Mucosa of descending colon (tissue), 3 donors: ENCODE measurements around the gene SCYGR7. TPM values are rescaled to one million over a fixed set of nuclear protein-coding genes. Genes with fewer than 3 reads are reported as not detected.
"Not testable (repeated sequence)": the region's sequence is repeated elsewhere in the genome, so short reads cannot be mapped to it uniquely, and the experiment has no call there.

ENCODE experiments used
- ATAC-seq: fragments of 200-7000 bp; cut with Tn5 transposase; one replicate; pipeline ENCODE4 v1.9.1; 2020; ENCODE audit warnings: mild to moderate bottlenecking, moderate library complexity
- DNase-seq, 3 donors: peaks; one replicate each; pipeline ENCODE4 v3.0.0-alpha.2; 2020
- H3K36me3 ChIP-seq: fragments of 200-600 bp; one replicate; pipeline ENCODE4 v1.8.0; 2021; ENCODE audit warnings: low read depth, mild to moderate bottlenecking
- H3K4me1 ChIP-seq: fragments of 200-600 bp; one replicate; pipeline ENCODE4 v1.8.0; 2021; ENCODE audit warnings: low read depth, mild to moderate bottlenecking
- H3K4me3 ChIP-seq: fragments of 200-600 bp; one replicate; pipeline ENCODE4 v1.8.0; 2021; ENCODE audit warnings: mild to moderate bottlenecking
- H3K9me3 ChIP-seq: fragments of 200-600 bp; one replicate; pipeline ENCODE4 v1.8.0; 2021; ENCODE audit warnings: mild to moderate bottlenecking
- intact Hi-C, 2 donors: fragments of 100-400 bp; cut with DNase I in 1 of 2; cut with micrococcal nuclease in 1 of 2; formaldehyde crosslinking; loops; one replicate each; pipeline versions ENCODE4 v1.11.0 to v1.11.1; 2022; cut with DNase I, micrococcal nuclease
- total RNA-seq, 3 donors: library from RNA; stranded (reverse); fragmentation: NEBNext Ultra II Directional in 2 of 3; extraction: Animal tissue kit (Norgen Biotek cat#: 25700) in 2 of 3; gene quantifications; one replicate each; pipeline versions ENCODE4 v1.2.1 to v1.2.4, GENCODE V29; 2021 to 2023
- TF ChIP-seq, protein P1 (sequence below): fragments of 200-600 bp; IDR thresholded peaks from one replicate; pipeline ENCODE4 v1.8.0; 2022; ENCODE audit warnings: antibody characterized with exemption, mild to moderate bottlenecking
- donor health status: DM: no; HTN: no; CAD: no; lungs with moderate emphysema.
- donor health status: DM: no; HTN: no; CAD: no.
- donor health status: DM: no; HTN: yes; CAD: no.

Gene SCYGR7
- total RNA-seq, 3 donors from 2014 or later: not detected

DNA sequence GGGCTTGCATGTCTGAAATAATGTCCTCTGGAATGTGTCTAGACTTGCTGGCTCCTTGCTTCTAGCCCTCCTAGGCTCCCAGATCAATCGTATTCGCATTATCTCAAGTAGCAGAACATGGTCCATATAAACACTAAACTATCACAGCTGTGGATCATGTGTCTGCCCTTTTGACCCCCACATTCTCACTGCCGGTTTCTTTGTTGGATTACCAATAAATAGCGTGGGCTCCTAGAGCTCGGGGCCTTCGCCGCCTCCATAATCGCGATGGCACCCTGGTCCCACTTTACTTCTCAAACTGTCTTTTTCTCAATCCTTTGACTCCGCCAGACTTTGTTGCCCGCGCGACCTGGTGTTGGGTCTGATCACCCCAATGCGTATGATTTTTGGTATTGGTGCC, 11.2 kb downstream of the SCYGR7 start:
- intact Hi-C loops: no loop called here
- Histone ChIP-seq H3K9me3 (no peaks in the 10 kb centered on the region), H3K4me1 (no peaks in the 10 kb centered on the region), H3K36me3 (no peaks in the 10 kb centered on the region), H3K4me3 (no peak overlapping the region)
- ATAC-seq (no peak), DNase-seq (no peak)
- TF ChIP-seq, protein P1, sequence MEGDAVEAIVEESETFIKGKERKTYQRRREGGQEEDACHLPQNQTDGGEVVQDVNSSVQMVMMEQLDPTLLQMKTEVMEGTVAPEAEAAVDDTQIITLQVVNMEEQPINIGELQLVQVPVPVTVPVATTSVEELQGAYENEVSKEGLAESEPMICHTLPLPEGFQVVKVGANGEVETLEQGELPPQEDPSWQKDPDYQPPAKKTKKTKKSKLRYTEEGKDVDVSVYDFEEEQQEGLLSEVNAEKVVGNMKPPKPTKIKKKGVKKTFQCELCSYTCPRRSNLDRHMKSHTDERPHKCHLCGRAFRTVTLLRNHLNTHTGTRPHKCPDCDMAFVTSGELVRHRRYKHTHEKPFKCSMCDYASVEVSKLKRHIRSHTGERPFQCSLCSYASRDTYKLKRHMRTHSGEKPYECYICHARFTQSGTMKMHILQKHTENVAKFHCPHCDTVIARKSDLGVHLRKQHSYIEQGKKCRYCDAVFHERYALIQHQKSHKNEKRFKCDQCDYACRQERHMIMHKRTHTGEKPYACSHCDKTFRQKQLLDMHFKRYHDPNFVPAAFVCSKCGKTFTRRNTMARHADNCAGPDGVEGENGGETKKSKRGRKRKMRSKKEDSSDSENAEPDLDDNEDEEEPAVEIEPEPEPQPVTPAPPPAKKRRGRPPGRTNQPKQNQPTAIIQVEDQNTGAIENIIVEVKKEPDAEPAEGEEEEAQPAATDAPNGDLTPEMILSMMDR: no peak

DNA sequence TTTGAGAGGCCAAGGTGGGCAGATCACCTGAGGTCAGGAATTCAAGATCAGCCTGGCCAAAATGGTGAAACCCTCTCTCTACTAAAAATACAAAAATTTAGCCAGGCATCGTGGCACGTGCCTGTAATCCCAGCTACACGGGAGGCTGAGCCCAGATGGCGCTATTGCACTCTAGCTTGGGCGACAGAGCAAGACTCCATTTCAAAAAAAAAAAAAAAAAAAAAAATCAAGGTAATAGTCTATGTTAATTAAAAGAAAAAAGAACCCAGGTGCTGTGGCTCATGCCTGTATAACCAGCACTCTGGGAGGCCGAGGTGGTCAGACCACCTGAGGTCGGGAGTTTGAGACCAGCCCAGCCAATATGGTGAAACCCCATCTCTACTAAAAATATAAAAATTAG, 12.6 kb downstream of the SCYGR7 start:
- DNase-seq: peak in 2 of 3 donors; percentile 45 to 62
- ATAC-seq, H3K4me1 ChIP-seq, H3K9me3 ChIP-seq, H3K36me3 ChIP-seq, intact Hi-C loops, H3K4me3 ChIP-seq: not testable (repeated sequence)

DNA sequence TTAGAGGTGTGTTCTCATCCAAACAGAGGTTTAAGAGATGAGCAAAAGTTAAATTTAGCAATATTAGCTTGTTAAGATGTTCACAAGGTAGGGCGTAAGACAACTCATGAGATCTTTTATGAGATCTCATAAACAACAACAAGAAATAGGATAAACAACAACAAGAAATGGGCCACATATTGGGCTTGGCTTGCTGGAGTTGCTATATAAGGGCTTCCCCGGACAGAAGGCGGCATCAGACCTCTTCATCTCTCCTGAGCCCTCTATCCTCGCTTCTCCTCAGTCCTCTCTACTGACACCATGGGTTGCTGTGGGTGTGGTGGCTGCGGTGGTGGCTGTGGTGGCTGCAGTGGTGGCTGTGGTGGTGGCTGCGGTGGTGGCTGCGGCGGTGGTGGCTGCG, 17.5 kb downstream of the SCYGR7 start, which contains the start of gene SCYGR8:
Gene SCYGR8, plus strand, starts transcription at position 301 of the 400 bp plus-strand sequence. Its CDS starts 0 bp downstream, at position 301.
- no peak within 1 kb of the TSS for H3K4me3 ChIP-seq
- ATAC-seq: no peak
- TF ChIP-seq, protein P1: no peak

DNA sequence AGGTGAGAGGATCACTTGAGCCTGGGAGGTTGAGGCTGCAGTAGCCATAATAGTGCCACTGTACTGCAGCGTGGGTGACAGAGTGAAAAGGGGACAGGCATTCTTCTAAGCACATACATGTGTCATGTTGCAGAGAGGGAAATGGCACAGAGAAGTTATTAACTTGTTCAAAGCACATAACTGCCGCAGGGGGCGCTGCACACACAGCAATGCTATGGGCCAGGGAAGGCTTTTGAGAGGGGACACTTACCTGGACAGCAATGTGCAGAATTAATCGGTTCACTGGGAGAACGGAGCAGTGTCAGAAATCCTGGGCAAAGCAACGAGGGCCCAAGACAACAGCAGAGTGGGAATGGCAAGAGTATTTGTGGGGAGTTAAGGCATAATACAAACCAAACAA, 19.9 kb downstream of the SCYGR7 start:
- no peaks in the 10 kb centered on the region for H3K4me1 ChIP-seq
- H3K4me3 ChIP-seq: no peak overlapping the region
- TF ChIP-seq, protein P1: no peak
- ATAC-seq (peak; percentile 31), DNase-seq (peak in 2 of 3 donors; percentile 43 to 50)
- no peaks in the 10 kb centered on the region for H3K36me3 ChIP-seq
- H3K9me3 ChIP-seq: no peaks in the 10 kb centered on the region
- intact Hi-C loops: no loop called here

More for the DNA sequence above, 17.5 kb downstream of the SCYGR7 start, which contains the start of gene SCYGR8:
- no peaks in the 10 kb centered on the region for H3K36me3 ChIP-seq
- no peak for DNase-seq
- H3K4me1 ChIP-seq: no peaks in the 10 kb centered on the region
- intact Hi-C loops: no loop called here
- H3K9me3 ChIP-seq: no peaks in the 10 kb centered on the region

DNA sequence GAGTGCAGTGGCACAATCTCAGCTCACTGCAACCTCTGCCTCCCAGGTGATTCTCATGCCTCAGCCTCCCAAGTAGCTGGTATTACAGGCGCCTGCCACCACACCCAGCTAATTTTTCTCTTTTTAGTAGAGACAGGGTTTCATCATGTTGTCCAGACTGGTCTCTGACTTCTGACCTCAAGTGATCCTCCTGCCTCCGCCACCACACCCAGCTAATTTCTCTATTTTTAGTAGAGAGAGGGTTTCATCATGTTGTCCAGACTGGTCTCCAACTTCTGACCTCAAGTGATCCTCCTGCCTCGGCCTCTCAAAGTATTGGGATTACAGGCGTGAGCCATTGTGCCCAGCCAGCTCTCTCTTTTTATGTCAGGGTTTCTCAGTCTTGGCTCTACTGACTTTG, 28.1 kb downstream of the SCYGR7 start:
- H3K9me3 ChIP-seq, H3K4me1 ChIP-seq, H3K36me3 ChIP-seq, H3K4me3 ChIP-seq, DNase-seq, intact Hi-C loops: not testable (repeated sequence)
- peak; percentile 51 for ATAC-seq

DNA sequence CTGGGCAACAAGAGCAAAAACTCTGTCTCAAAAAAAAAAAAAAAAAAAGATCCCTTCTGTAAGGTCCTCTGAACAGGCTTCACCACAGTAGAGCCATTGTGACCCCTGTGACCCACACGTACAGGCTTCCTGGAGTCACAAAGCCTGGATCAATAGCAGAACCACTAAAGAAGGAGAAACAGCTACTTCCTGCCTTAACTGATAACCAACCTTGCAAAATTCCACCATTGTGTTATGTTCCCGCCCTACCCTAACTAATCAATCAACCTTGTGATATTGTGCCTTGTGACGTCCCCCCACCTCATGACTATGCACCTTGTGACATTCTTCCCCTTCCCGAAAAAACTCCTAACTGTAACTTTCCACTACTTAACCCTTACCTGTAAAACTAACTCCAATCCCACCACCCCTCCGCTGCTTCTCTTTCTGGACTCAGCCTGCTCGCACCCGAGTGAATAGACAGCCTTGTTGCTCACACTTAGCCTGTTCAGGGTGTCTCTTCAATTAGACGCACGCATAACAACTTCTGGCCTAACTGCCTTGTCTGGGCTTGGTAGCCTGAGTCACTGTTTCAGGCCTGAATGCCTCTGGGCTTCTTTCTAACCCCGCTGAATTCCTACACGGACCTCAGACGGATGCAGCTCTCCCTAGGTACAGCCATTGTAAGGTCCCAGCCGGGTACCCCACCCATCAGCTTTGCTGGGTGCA, 31.4 kb downstream of the SCYGR7 start:
- DNase-seq: no peak
- H3K9me3 ChIP-seq: no peaks in the 10 kb centered on the region
- H3K4me3 ChIP-seq: no peak overlapping the region
- TF ChIP-seq, protein P1: no peak
- intact Hi-C loops: no loop called here
- peaks cover 16% of the 10 kb centered on the region for H3K4me1 ChIP-seq
- H3K36me3 ChIP-seq: no peaks in the 10 kb centered on the region
- ATAC-seq: no peak
